MM.1S (cell line): ENCODE measurements around the gene FUCA1.

Experiments
- EZH2 ChIP-seq: fragments of 300-600 bp; sonication (generic); optimal IDR thresholded peaks from 2 replicates; pipeline ENCODE3; 2017; ENCODE audit warnings: low read depth, mild to moderate bottlenecking, antibody characterized with exemption, low read length, mixed read lengths
- EZH2phosphoT487 ChIP-seq: fragments of 300-600 bp; sonication (generic); IDR thresholded peaks from 2 replicates; pipeline ENCODE4 v1.6.1; 2018; ENCODE audit warnings: antibody characterized with exemption, low read length
- TF ChIP-seq, protein P1 (sequence below): fragments of 300-600 bp; sonication (generic); IDR thresholded peaks from 2 replicates; pipeline ENCODE4 v1.5.1; 2016; ENCODE audit warnings: antibody characterized with exemption, low read length, mixed read lengths

- TF ChIP-seq, protein P1, sequence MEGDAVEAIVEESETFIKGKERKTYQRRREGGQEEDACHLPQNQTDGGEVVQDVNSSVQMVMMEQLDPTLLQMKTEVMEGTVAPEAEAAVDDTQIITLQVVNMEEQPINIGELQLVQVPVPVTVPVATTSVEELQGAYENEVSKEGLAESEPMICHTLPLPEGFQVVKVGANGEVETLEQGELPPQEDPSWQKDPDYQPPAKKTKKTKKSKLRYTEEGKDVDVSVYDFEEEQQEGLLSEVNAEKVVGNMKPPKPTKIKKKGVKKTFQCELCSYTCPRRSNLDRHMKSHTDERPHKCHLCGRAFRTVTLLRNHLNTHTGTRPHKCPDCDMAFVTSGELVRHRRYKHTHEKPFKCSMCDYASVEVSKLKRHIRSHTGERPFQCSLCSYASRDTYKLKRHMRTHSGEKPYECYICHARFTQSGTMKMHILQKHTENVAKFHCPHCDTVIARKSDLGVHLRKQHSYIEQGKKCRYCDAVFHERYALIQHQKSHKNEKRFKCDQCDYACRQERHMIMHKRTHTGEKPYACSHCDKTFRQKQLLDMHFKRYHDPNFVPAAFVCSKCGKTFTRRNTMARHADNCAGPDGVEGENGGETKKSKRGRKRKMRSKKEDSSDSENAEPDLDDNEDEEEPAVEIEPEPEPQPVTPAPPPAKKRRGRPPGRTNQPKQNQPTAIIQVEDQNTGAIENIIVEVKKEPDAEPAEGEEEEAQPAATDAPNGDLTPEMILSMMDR, result no peak
- no peak for TF ChIP-seq EZH2
- no peak for TF ChIP-seq EZH2phosphoT487
Observed at GRCh38 chr1:23816906-23817305, 51.2 kb downstream of the FUCA1 start.
